DMS79 treated with DMSO at 0.1 percent for 48 hours (cell line): Measurements from ENCODE around the gene USE1.
"Not testable (repeated sequence)": the region's sequence is repeated elsewhere in the genome, so short reads cannot be mapped to it uniquely, and the experiment has no call there.

Experiments
- DNase-seq: peaks from one replicate; lab custom pipeline; 2025; lab: John Stamatoyannopoulos, UW

The USE1 gene, protein sequence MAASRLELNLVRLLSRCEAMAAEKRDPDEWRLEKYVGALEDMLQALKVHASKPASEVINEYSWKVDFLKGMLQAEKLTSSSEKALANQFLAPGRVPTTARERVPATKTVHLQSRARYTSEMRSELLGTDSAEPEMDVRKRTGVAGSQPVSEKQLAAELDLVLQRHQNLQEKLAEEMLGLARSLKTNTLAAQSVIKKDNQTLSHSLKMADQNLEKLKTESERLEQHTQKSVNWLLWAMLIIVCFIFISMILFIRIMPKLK

DNA sequence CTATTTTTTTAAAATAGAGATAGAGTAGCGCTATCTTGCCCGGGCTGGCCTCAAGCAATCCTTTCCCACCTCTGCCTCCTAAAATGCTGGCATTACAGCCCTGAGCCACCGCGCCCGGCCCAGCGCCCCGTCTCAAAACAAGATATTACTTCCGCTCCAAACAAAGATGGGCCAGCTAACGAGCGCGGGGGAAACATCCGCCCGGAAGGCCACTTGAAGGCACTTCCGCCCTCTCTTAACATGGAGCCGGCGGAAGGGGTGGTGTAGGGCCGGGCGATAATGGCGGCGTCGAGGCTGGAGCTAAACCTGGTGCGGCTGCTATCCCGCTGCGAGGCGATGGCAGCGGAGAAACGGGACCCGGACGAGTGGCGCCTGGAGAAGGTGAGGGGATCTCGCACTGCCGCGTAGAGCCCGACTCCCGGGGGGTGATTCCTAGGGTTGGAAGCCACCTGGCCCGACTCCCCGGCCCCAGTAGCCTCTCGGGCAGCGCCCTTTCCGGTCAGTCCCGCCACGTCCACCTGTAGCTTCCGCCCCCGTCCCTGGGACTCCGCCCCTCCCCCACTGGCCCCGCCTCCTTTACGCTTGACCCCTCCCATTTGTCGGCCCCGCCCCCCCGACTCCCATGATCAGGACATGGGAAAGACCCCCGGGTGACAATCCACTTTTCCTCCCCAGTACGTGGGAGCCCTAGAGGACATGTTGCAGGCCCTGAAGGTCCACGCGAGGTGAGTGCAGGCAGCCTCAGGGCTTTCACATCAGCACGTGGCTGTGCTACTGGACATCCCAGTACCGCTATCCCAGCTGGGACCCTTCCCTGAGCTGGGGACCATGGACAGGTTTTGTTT, at the start of gene USE1:
TSS of gene USE1 (plus strand) at position 231 of the 845 bp plus-strand sequence. CDS start at position 280, 49 bp downstream.
- DNase-seq, result peak; percentile 92

DNA sequence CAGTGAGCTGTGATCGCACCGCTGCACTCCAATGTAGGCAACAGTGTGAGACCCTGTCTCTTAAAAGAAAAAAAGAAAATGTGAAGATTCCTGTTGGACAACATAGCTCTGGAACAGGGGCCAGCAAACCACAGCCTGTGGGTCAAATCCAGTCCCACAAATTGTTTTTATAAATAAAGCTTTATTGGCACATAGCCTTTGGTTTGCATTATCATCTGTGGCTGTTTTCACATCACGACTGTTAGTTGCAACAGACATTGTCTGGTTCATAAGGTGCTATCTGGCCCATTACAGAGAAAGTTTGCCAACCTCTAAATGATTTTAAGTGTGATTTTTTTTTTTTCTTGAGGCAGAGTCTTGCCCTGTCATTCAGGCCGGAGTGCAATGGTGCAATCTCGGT, 49.4 kb upstream of the USE1 start:
- DNase-seq, result no peak

DNA sequence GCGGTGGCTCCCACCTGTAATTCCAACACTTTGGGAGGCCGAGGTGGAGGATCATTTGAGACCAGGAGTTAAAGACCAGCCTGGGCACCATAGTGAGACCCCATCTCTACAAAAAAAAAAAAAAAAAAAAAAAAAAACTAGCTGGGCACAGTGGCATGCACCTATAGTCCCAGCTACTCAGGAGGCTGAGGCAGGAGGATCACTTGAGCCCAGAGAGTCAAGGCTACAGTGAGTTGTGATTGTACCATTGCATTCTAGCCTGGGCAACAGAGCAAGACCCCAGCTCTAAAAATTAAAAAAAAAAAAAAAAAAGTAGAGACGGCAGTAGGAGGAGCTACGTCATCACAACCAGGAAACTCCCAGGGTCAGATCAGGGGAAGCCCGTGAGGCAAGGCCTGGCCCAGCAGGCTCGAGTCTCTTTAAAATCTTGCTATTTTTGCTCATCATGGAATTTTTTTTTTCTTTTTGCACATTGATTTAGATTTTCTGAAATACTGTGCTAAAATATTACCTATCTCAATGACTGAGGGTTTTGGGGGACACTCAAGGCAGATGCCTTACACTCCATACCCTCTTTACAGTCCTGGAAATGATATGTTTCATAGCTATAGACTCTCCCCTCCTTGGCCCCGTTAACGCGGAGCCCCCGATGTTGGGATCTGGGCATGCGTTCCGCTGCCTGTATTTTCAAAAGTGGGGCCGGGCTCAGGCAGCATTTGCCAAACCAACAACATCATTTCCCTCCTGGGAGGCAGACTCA, 44.4 kb upstream of the USE1 start:
- no peak for DNase-seq

DNA sequence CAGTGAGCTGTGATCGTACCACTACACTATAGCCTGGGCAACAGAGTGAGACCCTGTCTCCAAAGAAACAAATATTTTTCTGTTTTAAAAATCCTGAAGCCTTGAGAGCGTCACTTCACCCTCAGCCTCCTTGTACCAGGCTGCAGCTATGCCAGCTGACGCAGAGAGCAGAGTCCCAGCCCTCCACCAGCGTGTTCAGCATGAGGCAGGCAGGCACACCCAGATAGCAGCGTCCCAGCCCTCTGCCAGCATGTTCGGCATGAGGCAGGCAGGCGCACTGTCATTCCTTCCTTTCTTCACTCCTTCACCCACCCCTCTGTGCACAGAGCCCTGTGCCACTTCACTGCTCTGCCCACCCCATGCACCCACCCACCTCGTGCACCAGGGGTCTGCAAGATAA, 43.3 kb upstream of the USE1 start:
- no peak for DNase-seq

DNA sequence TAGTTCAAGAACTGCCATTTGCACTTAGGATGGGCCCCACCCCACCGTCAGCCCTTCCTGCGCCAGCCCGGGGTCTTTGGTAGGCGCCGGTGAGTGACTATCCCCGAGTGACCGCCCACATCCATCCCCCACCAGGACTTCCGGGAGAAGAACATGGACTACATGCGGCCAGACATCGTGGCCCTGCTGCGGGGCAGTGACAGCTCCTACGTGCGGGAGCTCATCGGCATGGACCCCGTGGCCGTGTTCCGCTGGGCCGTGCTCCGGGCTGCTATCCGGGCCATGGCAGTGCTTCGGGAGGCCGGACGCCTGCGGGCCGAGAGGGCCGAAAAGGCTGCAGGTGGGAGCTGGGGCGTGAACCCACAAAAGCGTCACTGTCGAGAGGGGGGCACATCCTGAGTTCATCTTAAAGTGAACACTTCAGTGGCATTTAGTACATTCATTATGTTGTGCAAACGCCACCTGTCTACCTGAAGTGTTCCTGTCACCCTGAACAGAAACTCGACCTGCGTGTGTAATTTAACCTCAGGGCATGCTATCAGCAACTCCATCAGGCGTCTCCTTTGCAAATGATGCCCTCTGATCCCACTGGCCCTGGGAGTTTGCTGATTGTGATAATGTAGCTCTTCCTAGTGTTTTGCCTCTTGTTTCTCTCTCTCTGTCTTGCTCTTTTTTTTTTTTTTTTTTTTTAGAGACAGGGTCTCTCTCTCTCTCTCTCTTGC, 42.4 kb upstream of the USE1 start:
- peak; percentile 32 for DNase-seq

DNA sequence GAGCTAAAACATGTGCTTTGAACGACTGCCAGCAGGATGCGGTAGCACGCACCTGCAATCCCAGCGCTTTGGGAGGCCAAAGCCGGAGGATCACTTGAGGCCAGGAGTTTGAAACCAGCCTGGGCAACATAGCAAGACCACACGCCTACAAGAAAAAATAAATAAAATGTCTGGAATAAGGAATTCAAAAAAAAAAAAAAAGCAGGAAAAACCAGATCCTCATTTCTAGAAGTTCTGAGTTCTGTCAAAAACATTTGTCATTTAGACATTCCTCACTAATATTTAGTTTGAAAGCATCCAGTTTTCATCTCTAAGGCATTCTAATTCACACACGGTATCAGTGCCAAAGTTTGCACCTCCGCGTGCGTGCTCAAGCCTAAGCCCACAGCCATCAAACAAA, 36.9 kb upstream of the USE1 start:
- DNase-seq, result no peak

DNA sequence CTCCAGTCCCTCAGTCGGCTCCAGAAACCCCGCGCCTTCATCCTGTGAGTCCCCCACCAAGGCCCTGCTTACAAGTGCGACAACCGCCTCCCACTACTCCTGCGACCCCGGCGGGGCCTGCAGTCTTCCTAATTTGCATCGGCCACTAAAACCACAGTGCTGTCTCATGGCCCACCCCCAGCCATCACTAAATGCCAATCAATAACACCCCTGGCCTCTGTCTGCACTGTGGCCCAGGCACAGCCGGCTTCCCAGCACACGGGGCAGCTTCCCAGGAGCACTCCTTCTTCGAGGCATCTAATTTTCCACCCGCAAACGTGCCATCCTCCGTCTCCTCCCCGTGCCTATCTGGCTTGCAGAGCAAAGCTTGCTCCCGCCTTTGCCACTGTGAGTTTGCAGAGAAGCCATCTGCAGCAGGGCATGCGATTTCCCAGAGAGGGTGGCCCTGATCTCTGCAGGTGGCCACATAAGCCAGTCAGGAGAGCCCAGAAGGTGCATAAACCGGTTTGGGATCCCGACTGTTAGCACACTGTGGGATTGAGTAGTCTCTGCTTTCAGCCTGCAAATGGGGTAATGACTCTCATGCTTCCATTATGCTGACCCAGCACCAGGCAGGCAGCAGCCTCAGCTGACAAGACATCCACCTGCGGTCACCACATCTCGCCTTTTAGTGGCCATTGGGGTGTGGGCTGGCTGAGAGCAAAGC, 34.0 kb upstream of the USE1 start:
- DNase-seq, result no peak

DNA sequence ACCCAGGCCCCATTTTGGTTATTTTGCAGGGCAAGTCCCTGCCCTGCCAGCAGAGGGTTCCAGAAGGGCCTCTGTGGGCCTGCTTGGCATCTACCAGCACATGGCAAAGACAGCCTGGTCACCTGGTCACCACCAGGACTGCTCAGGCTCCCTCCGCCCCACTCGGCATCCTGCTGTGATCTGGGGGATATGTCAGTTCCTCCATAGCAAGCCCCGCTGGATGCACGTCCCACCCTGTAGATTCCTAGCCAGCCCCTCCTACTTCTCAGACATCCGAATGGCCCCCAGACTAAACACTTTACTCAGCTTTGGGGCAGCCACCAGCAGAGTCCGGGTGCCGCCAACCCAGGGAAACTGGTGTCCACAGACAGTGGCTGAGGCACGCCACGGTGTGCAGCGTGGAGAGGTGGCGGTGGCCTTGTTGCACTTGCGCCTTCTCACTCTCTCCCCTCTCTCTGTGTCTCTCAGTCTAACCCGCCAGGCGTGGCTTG, 31.8 kb upstream of the USE1 start:
- DNase-seq, result no peak

DNA sequence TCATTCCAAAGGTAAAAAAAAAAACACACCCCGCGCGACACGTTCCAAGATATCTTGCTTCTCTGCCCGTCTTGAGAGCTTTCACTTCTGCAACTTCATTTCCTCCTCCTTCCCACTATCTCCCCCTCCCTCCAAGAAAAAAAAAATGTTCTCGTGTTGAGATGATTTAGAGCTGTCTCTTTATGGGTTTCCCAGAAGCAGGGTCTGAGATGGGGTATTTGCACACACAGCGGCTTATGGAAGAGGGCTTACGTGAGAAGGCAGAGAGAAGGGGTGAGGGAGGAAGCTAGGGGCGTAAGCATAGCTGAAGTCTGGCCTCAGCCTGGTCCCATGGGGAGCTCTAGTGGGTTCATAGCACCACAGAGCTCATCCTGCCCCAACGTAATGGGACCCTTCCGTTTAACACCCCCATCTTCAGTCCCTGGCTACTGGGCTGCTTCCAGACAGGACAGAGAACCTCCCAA, 31.3 kb upstream of the USE1 start:
- no peak for DNase-seq

DNA sequence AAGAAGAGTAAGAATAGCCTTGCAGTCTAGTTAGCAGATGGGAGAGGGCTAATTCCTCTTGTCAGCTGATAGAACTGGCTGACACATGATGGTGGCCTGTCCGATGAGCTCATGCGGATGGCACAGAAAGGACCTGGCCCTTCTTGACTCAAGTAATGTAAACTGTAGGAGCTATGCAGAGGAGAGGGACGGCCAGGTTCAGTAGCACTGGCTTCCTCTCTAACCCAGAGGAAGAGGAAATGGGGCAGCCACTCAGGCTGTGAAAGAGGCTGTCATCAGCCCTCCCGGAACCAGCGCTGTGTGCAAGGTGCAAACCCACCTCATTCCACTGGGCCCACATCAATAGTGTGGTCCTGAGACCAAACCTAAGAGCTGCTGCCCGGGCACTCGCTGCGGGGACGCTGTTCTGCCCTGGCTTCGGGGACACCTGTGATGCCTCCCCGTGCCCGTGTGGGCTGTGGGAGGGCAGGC, 30.8 kb upstream of the USE1 start:
- DNase-seq, result no peak

DNA sequence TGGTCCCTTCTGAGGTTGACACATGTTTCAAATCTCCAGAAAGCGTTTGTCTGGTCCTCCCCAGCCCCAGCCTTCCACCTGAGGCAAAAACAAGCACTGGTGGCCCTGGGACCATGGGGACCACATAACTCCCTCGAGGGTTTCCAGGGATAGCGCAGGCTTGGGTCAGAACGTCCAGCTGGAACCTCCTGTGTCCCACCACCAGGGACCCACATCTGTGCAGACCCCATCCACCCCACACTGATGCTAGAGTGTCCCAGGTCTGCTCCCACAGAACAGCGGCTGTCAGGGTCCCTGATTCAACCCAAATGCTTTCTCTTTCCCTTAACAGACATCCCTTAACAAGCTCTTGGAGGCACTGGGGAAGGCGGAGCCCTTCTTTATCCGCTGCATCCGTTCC, 29.6 kb upstream of the USE1 start:
- DNase-seq, result no peak

DNA sequence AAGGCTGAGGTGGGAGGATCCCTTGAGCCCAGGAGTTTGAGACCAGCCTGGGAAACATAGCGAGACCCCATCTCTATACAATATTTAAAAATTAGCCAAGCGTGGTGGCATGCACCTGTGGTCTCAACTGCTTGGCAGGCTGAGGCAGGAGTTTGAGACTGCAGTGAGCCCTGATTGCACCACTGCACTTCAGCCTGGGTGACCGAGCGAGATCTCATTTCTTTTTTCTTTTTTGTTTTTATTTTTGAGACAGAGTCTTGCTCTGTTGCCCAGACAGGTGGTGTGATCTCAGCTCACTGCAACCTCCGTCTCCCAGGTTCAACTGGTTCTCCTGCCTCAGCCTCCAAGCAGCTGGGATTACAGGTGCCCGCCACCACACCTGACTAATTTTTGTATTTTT, 23.4 kb upstream of the USE1 start:
- not testable (repeated sequence) for DNase-seq

DNA sequence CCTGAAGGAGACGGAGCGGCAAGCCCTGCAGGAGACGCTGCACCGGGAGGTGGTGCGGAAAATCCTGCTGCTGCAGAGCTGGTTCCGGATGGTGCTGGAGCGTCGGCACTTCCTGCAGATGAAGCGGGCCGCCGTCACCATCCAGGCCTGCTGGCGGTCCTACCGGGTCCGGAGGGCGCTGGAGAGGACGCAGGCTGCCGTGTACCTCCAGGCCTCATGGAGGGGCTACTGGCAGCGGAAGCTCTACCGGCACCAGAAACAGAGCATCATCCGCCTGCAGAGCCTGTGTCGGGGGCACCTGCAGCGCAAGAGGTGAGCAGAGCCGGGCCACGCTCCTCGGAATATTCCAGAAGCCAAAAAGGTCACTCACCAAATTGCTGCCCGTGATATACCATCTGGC, 22.4 kb upstream of the USE1 start:
- no peak for DNase-seq

DNA sequence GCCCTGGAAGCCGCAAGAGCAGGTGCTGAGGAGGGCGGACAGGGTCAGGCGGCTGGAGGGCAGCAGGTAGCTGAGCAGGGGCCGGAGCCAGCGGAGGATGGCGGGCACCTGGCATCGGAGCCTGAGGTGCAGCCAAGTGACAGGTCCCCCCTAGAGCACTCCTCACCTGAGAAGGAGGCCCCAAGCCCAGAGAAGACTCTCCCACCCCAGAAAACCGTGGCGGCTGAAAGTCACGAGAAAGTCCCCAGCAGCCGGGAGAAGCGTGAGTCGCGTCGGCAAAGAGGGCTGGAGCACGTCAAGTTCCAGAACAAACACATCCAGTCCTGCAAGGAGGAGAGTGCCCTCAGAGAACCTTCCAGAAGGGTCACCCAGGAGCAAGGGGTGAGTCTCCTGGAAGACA, 20.5 kb upstream of the USE1 start:
- DNase-seq, result no peak

DNA sequence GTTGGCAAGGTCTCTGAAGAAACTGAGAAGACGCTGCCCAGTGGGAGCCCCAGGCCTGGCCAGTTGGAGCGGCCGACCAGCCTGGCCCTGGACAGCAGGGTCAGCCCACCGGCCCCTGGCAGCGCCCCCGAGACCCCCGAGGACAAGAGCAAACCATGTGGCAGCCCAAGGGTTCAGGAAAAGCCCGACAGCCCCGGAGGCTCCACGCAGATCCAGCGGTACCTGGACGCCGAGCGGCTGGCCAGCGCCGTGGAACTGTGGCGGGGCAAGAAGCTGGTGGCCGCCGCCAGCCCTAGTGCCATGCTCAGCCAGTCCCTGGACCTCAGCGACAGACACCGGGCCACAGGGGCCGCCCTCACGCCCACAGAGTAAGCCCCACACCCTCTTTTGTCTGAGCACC, 20.1 kb upstream of the USE1 start:
- no peak for DNase-seq

DNA sequence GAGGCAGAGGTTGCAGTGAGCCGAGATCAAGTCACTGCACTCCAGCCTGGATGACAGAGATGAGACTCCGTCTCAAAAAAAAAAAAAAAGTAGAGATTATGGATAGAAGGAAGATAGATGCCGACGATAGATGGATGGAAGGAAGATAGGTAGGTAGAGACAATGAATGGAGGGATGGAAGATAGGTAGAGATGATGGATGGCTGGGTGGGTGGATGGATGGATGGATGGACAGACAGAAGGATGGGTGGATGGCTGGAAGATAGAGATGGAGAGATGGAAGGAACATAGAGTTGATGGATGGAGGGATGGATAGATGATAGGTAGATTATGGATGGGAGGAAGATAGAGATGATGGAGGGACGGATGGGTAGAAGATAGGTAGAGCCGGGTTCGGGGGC, 18.5 kb upstream of the USE1 start:
- DNase-seq, result no peak

DNA sequence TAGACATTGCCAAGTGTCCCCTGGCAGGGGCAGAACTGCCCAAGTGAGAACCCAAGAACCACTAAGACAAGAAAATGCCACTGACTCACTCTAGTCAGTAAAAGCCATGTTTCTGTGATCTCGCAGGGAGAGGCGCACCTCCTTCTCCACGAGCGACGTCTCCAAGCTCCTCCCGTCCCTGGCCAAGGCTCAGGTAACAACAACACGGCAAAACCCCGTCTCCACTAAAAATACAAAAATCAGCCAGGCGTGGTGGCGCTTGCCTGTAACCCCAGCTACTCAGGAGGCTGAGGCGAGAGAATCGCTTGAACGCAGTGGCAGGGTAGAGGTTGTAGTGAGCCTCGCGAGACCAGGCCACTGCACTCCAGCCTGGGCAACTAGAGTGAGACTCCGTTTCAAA, 17.5 kb upstream of the USE1 start:
- no peak for DNase-seq

DNA sequence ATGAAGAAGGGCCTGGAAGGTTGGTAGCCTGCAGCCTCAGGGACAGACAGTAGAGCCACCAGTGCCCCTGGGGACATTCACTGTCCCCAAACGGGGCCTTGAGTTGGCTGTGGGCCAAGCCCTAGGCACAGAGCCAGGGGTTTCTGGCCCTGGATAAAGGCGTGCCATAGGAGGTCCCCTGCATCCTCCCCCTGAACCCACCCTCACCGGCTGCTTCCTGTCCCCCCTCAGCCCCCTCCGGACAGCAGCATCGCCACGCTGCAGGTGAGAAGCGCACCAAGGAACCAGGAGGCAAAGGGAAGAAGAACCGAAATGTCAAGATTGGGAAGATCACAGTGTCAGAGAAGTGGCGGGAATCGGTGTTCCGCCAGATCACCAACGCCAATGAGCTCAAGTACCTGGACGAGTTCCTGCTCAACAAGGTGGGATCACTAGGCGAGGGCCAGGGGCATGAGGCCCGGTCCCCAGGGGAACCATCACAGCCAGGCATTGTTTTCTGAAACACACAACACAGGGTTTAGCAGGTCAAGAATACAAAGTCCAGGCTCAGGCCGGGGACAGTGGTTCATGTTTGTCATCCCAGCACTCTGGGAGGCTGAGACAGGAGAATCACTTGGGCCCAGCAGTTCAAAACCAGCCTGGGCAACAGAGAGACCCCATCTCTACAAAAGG, 14.6 kb upstream of the USE1 start:
- no peak for DNase-seq

DNA sequence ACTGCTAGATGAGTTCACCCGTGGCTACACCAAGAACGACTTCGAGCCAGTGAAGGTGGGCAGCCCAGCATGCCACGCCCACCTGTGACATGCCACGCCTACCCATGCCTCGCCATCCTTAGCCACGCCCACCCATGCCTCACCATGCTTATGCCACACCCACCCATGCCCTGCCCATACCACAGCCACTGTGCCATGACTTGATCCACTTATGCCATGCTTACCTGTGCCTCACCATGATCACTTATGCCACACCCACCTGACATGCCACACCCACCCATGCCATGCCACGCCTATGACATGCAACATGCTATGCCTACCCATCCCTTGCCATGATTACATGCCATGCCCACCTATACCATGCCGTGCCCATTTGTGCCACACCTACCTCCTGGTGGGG, 12.9 kb upstream of the USE1 start:
- DNase-seq, result no peak

DNA sequence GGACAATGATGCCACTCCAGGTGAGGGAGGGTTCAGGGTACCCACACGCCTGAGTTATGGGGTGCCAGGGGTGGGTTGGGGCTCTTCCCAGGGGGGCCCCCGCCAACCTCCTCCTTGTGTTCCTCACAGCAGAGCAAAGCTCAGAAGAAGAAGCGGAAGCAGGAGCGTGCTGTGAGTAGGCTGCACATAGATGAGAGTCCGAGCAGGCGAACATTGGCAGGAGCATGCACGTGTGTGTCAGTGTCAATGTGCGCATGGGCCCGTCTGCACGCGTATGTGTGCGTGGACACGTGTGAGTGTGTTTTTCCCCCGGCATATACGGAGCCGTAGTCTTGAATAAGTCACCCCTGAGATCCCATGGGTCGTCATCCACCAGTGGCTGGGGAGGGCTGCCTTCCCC, 12.4 kb upstream of the USE1 start:
- no peak for DNase-seq
